Measurements from ENCODE around the gene ZBTB3.
"Not testable (repeated sequence)": the region's sequence is repeated elsewhere in the genome, so short reads cannot be mapped to it uniquely, and the experiment has no call there.

The ZBTB3 gene

DNA sequence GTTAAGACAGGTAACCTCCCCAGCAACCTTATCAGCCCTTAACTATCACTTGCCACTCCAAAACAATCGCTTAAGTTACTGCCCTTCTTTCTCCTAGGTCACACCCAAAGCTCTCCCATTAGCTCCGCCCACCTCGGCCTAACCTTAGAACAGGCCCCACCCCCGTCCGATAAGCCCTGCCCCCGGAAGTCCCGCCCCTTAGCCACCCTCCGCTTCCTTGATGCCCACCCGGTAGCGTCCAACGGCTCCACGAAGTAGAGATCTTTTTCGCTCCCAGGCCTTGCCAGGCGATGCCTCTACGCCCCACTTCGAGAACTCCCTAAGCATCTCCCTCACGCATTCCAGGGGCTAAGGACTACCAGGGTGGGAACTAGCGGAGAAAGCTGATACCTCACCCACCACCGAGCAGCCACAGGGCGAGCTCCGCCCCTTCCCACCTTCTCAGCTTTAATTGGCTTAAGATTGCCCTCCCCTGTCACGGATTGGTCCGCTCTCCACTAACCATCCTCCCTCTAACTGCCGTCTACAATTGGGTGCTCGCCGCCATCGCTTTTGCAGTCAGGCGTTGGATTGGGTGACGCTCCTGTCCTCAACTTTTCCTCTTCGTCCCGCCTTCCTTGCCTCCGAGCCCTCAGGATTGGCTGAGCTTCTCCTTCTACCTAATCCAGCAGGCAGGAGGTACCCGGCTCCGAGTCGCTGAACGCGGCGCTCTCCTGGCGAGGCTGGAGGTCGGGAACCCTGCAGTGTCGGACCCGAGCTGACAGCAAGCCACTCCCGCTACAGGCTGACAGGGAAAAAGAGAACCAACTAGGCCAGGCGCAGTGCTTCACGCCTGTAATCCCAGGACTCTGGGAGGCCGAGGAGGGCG is at the start of gene ZBTB3:
TSS of gene ZBTB3 (minus strand) at position 425 of the 868 bp plus-strand sequence. CDS start 496 bp downstream, outside the sequence.
- DNase-seq (ENCODE audit: extremely low read depth in 1 of 2, low read depth in 1 of 2), result peak; percentile 90 to 97

DNA sequence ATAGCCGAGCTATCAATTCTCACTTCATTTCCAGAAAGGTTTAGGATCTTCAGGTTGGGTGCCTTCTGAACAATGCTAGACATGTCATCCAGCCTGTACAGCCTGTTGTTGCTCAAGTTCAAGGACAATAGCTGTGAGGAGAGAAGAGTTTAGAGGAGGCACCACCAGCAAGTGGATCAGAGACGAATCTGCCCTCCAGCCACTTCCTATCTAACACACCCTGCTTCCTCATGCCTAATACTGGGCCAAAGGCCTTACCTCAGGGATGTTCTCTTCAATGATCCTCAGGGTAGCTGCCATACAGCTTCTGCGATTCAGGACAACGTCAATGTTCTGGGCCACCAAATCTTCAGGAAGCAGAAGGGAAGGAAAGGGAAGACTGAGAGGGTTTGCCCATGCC is 47.1 kb upstream of the ZBTB3 start:
- no peak for DNase-seq (ENCODE audit: extremely low read depth in 1 of 2, low read depth in 1 of 2)

DNA sequence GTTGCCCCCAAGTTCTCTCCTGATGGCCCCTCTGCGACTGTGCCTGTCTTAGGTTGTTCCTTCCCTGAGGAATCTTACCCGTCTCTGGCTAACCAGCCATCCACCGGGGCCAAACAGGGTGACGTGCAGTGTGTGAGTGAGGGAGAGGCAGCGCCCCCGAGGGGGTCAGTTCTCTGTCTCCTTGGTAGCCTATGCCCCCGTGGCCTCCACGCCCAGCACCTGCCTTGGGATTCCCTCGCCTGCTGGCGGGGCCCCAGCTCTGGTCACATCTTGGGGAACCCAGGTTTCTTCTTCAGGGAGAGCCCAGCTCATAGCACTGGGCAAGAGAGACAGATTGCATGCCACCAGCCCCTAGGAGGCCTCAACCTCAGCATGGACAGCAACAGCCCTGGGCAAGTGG is 45.5 kb upstream of the ZBTB3 start:
- no peak for DNase-seq (ENCODE audit: extremely low read depth in 1 of 2, low read depth in 1 of 2)

DNA sequence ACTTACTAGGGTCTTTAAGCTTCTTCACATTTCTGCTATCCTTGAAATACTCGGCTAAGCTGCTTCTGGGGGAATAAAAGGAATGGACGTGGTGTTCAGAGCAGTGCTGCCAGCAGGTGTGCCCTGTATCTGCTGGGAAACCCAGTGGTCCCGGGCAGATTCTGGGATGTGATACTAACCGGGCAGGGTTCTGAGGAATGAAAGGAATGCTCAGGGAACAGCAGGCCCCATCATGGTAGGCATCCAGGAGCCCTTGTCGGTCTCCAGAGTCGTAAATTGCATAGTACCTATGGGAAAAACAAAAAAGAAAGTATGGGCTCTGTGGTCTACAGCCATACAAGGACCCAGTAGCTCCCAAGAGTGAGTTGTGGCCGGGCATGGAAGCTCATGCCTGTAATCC is 42.3 kb upstream of the ZBTB3 start:
- DNase-seq (ENCODE audit: extremely low read depth in 1 of 2, low read depth in 1 of 2), result no peak

DNA sequence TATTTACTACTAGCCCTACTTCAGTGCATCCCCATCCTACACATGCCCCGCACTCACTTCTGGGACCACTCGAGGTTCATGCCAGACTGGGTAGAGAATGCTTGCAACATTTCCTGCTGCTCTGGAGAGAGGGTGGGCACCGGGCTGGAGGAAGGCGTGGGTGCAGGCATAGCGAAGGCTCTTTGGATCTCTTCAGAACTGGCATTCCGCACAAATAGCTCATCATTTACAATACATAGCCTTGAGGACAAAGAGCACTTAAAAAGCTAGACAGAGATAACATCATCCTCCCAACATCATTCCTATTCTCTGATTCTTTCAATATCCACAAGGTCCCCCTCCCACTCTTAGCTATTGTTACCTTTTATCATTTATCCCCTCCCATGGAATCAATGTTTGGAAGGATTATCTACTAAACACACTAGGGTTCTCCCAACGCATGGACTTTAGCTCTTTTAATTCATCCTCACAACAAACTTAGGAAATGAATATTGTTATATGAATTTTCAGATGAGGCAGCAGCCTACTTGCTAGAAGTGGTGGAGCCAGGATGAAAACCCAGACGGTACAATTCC is 40.3 kb upstream of the ZBTB3 start:
- no peak for DNase-seq (ENCODE audit: extremely low read depth in 1 of 2, low read depth in 1 of 2)

DNA sequence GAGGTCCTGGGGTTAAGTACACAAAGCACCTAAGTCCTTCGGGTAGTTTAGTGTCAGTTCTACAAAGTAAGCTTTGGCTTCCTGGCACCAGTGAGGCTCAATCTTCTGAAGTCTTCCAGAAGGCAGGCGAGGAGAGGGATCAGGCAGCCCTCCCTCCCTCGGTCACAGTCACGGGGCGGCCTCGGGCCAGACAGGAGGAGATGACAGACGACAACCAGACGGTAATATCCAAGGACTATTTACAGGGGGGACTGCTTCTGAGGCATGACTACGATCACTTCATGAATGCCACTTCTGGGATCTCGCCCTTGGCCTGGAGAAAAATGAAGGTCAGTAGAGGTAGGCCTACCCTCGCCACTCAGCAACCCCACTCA is 38.2 kb upstream of the ZBTB3 start:
- DNase-seq (ENCODE audit: extremely low read depth in 1 of 2, low read depth in 1 of 2), result no peak

DNA sequence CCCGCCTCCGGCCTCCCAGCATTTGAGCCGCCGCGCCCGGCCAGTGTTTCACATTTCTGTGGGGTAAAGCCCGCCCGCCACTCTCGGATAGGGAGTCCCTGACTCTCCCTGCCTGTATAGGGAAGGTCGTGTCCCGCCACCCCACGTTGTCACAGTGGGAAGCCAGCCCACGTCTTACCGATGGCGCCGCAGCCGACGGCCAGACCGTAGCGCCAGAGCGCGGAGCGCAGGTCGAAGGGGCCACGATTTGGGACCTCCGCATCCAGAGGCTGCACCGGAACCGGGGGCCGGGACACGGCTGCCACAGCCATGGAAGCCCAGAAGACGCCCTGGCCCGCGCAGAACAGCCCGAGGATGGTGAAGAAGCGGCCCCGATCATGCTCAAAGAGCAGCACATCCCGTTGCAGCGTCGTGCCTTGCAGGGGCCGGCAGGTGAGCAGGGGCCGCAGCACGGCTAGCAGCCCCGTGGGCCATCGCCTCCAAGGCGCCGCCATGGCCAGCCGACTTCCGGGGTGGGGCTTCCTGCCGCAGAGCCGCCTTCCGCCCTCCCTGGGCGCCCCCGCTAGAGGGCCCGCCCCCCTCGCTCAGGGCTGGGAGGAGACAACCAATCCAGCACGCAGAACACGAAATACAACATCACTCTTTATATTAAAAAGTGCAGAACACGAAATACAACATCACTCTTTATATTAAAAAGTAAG is 37.7 kb upstream of the ZBTB3 start, which contains the start of gene TMEM223:
TSS of gene TMEM223 (minus strand) at position 506 of the 701 bp plus-strand sequence. CDS start at position 494, 12 bp downstream.
- DNase-seq (ENCODE audit: extremely low read depth in 1 of 2, low read depth in 1 of 2), result peak; percentile 84 to 86

DNA sequence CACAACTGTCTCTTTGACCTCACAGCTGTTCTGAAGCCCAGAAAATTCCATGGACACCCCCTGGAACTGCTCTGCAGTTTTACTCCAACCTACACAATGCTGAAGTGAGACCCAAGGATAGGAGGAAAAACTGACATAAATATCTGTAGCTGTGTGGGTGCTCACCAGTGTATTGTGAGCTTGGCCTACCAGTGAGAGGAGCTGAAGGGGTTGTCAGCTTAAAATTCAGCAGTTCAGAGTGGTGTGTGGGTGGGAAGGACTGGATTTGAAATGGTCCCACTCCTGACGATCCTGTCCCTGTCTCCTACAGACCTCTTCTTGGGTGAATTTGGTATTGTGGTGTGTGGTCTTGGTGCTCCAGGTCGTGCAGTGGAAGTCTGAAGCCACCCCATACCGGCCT is 35.6 kb upstream of the ZBTB3 start:
- no peak for DNase-seq (ENCODE audit: extremely low read depth in 1 of 2, low read depth in 1 of 2)

DNA sequence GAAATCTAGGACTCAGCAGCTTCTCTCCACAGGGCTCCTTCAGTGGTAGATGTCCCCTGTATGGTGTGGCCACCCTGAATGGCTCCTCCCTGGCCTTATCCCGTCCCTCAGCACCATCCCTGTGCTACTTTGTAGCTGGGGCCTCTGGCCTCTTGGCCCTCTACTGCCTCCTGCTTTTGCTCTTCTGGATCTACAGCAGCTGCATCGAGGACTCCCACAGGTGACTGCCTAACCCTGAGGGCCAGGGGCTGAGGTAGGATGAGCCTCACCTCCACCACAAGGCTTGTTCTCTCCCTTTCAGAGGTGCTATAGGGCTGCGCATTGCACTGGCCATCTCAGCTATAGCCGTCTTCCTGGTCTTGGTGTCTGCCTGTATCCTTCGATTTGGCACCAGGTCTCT is 35.0 kb upstream of the ZBTB3 start:
- no peak for DNase-seq (ENCODE audit: extremely low read depth in 1 of 2, low read depth in 1 of 2)

DNA sequence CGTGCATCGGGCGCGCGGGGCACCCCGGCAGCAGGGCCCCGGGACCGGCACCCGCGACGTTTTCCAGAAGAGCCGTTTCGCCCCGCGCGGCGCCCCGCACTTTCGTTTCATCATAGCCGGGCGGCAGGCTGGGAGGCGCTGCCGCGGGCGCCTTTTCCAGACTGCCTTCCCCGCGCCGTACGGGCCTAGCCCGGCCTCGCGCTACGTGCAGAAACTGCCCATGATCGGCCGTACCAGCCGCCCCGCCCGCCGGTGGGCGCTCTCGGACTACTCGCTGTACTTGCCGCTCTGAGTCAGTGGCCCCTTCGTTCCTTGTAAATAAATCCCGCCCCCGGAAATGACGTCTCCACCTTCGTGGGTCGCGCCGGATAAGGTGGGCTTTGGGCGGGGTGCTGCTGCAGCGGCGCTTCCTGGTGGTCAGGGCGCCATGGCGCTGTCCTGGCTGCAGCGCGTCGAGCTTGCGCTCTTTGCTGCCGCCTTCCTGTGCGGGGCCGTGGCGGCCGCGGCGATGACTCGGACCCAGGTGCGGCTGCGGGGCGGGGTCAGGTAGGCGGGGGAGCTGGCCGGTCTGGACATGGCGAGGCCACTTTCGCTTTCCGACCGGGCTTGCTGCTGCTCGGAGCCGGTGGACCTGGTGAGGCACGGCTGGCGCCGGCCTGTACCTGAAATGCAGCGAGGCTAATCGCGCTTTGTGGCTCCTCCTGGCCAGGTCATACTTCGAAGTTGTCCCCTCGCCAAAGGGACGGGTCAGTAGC is 33.2 kb upstream of the ZBTB3 start, which contains the start of gene TMEM179B:
TSS of gene TMEM179B (plus strand) at position 398 of the 755 bp plus-strand sequence. CDS start at position 428, 30 bp downstream.
- DNase-seq (ENCODE audit: extremely low read depth in 1 of 2, low read depth in 1 of 2), result peak; percentile 94 to 99

DNA sequence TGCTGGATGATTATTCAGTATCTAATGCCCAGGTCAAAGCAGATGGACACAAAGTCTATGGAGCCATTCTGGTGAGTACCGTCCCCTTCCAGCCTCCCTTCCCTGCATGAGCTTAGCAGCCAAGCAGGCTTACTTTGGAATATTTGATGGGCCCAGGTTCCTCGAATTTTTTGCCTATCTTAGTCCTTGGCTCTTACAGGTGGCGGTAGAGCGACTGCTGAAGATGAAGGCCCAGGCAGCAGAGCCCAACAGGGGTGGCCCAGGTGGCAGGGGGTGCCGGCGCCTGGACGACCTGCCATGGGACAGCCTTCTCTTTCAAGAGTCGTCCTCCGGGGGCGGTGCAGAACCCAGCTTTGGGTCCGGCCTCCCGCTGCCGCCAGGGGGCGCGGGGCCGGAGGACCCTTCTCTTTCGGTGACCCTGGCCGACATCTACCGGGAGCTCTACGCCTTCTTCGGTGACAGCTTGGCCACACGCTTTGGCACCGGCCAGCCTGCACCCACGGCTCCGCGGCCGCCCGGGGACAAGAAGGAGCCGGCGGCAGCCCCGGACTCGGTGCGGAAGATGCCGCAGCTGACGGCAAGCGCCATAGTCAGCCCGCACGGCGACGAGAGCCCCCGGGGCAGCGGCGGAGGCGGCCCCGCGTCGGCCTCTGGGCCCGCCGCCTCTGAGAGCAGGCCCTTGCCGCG is 32.5 kb upstream of the ZBTB3 start:
- peak; percentile 73 to 74 for DNase-seq (ENCODE audit: extremely low read depth in 1 of 2, low read depth in 1 of 2)

DNA sequence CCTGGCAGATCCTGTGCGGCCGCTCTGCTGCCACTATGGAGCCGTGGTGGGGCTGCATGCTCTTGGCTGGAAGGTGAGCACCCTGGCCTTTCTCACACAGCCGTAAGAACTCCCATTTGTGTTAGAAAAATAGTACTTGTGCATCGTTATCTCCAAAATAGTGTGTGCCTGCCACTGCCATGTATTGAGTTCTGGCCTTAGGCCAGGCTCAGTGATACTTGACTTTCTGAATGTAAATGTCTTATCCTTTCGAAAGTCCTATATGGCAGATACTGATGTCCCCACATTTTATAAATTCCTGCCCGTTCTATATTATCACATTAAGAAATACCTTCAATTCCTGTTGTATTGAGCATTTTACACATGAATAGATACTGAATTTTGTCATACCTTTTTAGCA is 28.8 kb upstream of the ZBTB3 start:
- DNase-seq (ENCODE audit: extremely low read depth in 1 of 2, low read depth in 1 of 2), result no peak

DNA sequence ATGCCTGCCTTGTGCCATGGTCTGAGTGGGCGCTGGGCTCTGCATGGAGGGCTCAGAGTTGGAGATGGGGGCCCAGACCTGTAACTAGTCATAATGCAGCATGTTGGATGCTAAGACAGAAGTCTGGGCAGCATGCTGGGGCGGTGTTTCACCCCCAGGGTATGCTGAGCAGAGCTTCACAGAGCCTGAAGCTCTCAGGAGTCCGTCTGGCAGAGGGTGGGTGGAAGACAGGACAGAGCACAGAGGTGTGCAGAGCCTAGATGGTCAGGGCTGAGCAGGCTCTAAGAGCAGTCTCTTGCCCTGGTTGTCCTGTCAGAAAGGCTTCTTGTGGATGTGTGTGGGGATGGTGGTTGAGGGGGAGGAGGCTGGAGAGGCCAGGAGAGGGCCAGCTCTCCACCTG is 24.5 kb upstream of the ZBTB3 start:
- no peak for DNase-seq (ENCODE audit: extremely low read depth in 1 of 2, low read depth in 1 of 2)

DNA sequence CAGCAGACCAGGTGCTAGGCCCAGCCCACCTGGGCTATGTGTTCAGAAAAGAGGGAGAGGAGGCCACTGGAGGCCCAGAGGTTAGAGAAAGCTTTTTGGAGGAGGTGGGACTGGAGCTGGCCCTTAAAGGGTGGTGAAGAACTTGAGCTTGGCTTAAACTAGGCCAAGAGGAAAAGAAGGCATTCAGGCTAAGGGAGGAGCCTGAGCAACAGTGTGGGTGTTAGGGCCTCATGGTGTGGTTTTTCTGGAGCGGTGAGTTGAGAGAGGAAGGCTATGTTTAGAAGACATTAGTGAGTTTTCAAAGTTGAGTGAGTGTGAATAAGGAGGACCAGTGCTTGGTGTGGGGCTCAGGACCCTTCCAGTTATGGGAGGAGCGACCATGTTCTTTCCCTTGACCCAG is 23.4 kb upstream of the ZBTB3 start:
- DNase-seq (ENCODE audit: extremely low read depth in 1 of 2, low read depth in 1 of 2), result no peak

DNA sequence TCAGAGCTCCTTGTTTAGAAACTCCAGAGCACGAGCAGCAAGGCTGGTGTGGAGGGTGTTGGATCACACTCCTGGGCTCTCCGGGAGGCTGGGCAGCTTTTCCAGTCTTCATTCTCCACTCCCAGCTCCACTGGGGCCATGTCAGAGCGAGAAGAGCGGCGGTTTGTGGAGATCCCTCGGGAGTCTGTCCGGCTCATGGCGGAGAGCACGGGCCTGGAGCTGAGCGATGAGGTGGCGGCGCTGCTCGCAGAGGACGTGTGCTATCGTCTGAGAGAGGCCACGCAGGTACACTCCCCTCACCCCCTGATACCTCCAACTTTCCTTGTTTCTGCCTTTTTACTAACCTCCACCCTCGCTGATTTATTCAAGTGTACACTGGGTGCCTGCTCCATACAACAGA is 21.7 kb upstream of the ZBTB3 start:
- DNase-seq (ENCODE audit: extremely low read depth in 1 of 2, low read depth in 1 of 2), result no peak

DNA sequence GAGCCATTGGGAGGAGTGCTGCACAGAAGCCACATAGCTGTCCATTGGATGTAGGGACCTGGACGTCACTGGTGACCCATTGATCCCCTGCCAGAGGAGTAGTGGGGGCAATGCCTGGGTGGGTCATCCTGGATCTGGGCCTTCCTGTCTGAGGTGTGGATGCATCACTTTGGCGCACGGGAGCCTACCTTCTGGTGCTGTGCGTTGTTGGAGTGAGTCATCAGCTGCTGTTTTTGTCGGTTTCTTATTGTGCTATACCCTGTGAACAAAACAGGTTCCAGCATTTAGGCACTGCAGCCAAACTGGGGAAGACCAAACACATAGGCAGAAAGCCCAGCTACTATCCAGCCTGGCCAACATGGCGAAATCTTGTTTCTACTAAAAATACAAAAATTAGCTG is 20.4 kb upstream of the ZBTB3 start:
- DNase-seq (ENCODE audit: extremely low read depth in 1 of 2, low read depth in 1 of 2), result no peak

DNA sequence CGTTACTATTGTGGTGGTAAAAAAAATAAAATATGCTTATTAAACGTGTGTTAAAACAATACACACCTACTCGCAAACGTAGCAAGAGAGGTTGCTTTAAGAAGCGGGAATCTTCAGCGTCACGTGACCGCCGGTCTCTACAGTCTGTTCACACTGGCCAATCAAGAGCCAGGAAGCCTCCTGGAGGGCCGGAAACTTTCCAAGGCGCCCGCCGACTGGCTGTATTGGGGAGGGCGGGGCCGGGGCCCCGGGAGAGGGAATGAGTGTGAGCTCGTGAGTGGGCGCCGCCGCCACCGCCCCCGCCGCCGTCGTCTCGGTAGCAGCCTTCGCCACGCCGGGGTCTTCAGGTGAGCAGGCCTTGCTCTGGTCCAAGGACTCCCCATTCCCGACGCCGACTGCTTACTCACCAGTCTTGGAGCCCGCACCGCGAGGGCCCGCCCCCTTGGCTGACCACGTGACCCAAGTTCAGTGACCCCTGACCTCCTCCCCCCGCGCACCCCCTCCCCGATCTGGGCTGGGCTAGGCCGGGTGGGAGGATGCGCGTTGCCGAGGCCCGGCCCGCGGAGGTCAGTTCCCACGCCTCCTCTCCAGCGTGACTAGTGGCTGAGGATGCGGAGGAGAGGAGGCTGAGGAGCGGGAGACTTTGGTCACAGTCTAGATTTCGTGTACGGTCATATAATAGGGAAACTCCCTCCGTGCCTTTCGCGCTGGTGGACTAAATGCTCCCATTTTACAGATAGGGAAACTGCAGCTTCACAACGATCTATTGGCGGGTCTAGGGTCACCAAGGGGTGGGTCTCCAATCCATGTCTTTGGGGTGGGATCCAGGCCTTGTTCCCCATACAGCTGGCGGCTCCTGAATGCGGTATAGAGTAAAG is 17.4 kb upstream of the ZBTB3 start, which contains the start of gene TAF6L:
TSS of gene TAF6L (plus strand) at position 253 of the 878 bp plus-strand sequence. CDS start 4,388 bp downstream, outside the sequence.
- DNase-seq (ENCODE audit: extremely low read depth in 1 of 2, low read depth in 1 of 2), result peak; percentile 93 to 94

DNA sequence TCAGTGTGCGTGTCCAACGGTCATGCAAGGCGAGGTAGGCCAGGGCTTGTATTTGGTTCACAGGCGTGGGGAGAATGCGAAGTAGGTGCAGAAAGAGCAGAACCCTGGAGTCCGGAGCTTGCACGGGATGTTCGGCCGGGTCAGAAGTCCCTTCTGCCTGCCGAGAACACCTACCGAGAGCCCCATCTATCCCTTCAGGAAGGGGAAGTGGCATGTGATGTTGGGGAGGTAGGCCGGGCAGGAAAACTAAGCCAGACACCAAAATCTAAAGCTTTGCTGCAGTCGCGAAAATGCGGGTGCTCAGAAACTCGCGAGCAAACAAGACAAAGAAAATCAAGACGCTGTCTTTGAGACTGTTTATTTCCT is 16.8 kb upstream of the ZBTB3 start:
- DNase-seq (ENCODE audit: extremely low read depth in 1 of 2, low read depth in 1 of 2), result no peak

DNA sequence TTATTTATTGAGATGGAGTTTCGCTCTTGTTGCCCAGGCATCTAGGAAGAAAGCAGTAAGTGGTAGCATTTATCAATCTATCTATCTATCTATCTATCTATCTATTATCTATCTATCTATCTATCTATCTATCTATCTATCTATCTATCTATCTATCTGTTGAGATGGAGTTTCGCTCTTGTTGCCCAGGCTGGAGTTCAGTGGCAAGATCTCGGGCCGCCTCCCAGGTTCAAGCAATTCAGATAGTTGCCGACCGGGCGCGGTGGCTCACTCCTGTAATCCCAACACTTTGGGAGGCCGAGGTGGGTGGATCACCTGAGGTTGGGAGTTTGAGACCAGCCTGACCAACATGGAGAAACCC is 6.9 kb upstream of the ZBTB3 start:
- DNase-seq (ENCODE audit: extremely low read depth in 1 of 2, low read depth in 1 of 2), result not testable (repeated sequence)
